ENCODE measurements around the gene GALNT4.

DNA sequence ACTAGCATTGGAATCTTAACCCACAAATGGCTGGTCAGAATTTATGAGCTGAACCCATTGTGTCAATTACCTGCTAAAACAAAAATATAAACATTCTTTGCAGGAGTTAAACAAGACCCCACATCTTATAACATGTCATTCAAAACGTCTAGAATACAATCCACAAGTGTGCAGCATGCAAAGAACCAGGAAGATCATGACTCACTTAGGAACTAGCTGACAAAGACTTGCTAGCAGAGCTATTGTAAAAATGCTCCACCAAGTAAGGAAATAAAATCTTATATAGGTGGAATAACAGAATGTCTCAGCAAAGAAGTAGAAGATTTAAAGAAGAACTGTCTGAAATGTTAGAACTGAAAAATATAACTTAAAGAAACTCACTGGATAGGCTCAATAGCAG lies 27.8 kb upstream of the GALNT4 start:
- TF ChIP-seq, protein P1, sequence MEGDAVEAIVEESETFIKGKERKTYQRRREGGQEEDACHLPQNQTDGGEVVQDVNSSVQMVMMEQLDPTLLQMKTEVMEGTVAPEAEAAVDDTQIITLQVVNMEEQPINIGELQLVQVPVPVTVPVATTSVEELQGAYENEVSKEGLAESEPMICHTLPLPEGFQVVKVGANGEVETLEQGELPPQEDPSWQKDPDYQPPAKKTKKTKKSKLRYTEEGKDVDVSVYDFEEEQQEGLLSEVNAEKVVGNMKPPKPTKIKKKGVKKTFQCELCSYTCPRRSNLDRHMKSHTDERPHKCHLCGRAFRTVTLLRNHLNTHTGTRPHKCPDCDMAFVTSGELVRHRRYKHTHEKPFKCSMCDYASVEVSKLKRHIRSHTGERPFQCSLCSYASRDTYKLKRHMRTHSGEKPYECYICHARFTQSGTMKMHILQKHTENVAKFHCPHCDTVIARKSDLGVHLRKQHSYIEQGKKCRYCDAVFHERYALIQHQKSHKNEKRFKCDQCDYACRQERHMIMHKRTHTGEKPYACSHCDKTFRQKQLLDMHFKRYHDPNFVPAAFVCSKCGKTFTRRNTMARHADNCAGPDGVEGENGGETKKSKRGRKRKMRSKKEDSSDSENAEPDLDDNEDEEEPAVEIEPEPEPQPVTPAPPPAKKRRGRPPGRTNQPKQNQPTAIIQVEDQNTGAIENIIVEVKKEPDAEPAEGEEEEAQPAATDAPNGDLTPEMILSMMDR (IDR thresholded peaks at IDR 0.05), result no peak
- TF ChIP-seq POLR2A (IDR thresholded peaks at IDR 0.05), result no peak
